ENCODE data around the gene RP2. TPM values are rescaled to one million over a fixed set of nuclear protein-coding genes. Genes with fewer than 3 reads are reported as not detected.
A peak's percentile ranks its signal among the peaks of the same experiment; 100 is the strongest.

The RP2 gene
- polyA plus RNA-seq, 2 of the 4 experiments (the other 2 are of a cell fraction): 14.0 to 14.8 TPM

GRCh38 chrX:46820391-46821100 is 16.3 kb upstream of the RP2 start:
- Histone ChIP-seq H3K9me3 (no peaks in the 10 kb centered on the region), H3K27ac (no peak overlapping the region), H3K4me3 (no peak overlapping the region), H3K4me2 (no peak overlapping the region), H3K4me1 (no peaks in the 10 kb centered on the region)
- CTCF ChIA-PET: interaction anchor here (0.6 to 1.7 kb wide), 2 partner anchors 74 to 273 kb away, joined by 4 read pairs; no protein-coding TSS in a partner anchor
- 75% methylated on average over 4 of the region's 4 CpGs for WGBS (ENCODE audit: missing lambda C conversion rate)
- no peak for DNase-seq (ENCODE audit: low read depth in 1 of 2, low spot score in 1 of 2)
- TF ChIP-seq, protein P1, sequence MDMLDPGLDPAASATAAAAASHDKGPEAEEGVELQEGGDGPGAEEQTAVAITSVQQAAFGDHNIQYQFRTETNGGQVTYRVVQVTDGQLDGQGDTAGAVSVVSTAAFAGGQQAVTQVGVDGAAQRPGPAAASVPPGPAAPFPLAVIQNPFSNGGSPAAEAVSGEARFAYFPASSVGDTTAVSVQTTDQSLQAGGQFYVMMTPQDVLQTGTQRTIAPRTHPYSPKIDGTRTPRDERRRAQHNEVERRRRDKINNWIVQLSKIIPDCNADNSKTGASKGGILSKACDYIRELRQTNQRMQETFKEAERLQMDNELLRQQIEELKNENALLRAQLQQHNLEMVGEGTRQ (IDR thresholded peaks at IDR 0.05): no peak
- TF ChIP-seq RFX5 (IDR thresholded peaks at IDR 0.05) (no peak), PBX3 (IDR thresholded peaks at IDR 0.05) (no peak), TP53 (CRISPR knock-in tag; IDR thresholded peaks at IDR 0.05) (no peak), E2F6 (IDR thresholded peaks at IDR 0.05; ENCODE audit: borderline replicate concordance, low read depth) (no peak), CHD4 (IDR thresholded peaks at IDR 0.05; ENCODE audit: borderline replicate concordance) (no peak), POLR2AphosphoS2 (conservative IDR thresholded peaks at IDR 0.05; ENCODE audit: low read length) (no peak), ESRRA (IDR thresholded peaks at IDR 0.05; ENCODE audit: borderline replicate concordance, low read length) (no peak), CEBPB (IDR thresholded peaks at IDR 0.05) (no peak), ZC3H11A (IDR thresholded peaks at IDR 0.05) (no peak), HDAC2 (IDR thresholded peaks at IDR 0.05) (no peak)
- no peak for ATAC-seq
- peak; percentile 68 for FAIRE-seq
- POLR2A ChIA-PET: no interaction called here

GRCh38 chrX:46823481-46823880 is 13.4 kb upstream of the RP2 start:
- ChIA-PET POLR2A (no interaction called here), CTCF (interaction anchor here (1.3 kb wide), 1 partner anchor 65 kb away, joined by 3 read pairs; the partner anchor contains the start of gene SLC9A7)
- Histone ChIP-seq H3K9me3 (no peaks in the 10 kb centered on the region), H3K4me1 (no peaks in the 10 kb centered on the region), H3K27ac (no peak overlapping the region), H3K4me3 (no peak overlapping the region), H3K4me2 (no peak overlapping the region)
- no peak for ATAC-seq
- 73% methylated on average over 2 of the region's 2 CpGs for WGBS (ENCODE audit: missing lambda C conversion rate)
- DNase-seq (ENCODE audit: low read depth in 1 of 2, low spot score in 1 of 2): no peak
- TF ChIP-seq PHF8 (IDR thresholded peaks at IDR 0.05; ENCODE audit: borderline replicate concordance, low read depth): no peak
- TF ChIP-seq KDM5A (IDR thresholded peaks at IDR 0.05): no peak
- TF ChIP-seq BHLHE40 (IDR thresholded peaks at IDR 0.05; ENCODE audit: low read depth, low read length): no peak
- TF ChIP-seq EHF (CRISPR knock-in tag; IDR thresholded peaks at IDR 0.05): no peak
- TF ChIP-seq, protein P2, sequence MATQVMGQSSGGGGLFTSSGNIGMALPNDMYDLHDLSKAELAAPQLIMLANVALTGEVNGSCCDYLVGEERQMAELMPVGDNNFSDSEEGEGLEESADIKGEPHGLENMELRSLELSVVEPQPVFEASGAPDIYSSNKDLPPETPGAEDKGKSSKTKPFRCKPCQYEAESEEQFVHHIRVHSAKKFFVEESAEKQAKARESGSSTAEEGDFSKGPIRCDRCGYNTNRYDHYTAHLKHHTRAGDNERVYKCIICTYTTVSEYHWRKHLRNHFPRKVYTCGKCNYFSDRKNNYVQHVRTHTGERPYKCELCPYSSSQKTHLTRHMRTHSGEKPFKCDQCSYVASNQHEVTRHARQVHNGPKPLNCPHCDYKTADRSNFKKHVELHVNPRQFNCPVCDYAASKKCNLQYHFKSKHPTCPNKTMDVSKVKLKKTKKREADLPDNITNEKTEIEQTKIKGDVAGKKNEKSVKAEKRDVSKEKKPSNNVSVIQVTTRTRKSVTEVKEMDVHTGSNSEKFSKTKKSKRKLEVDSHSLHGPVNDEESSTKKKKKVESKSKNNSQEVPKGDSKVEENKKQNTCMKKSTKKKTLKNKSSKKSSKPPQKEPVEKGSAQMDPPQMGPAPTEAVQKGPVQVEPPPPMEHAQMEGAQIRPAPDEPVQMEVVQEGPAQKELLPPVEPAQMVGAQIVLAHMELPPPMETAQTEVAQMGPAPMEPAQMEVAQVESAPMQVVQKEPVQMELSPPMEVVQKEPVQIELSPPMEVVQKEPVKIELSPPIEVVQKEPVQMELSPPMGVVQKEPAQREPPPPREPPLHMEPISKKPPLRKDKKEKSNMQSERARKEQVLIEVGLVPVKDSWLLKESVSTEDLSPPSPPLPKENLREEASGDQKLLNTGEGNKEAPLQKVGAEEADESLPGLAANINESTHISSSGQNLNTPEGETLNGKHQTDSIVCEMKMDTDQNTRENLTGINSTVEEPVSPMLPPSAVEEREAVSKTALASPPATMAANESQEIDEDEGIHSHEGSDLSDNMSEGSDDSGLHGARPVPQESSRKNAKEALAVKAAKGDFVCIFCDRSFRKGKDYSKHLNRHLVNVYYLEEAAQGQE (IDR thresholded peaks at IDR 0.05): no peak
- TF ChIP-seq JUN (IDR thresholded peaks at IDR 0.05): no peak
- no peak for TF ChIP-seq FOSL2 (IDR thresholded peaks at IDR 0.05)
- no peak for TF ChIP-seq FOSL2 (CRISPR knock-in tag; IDR thresholded peaks at IDR 0.05)
- TF ChIP-seq ZSCAN20 (CRISPR knock-in tag; IDR thresholded peaks at IDR 0.05): no peak
- TF ChIP-seq RNF2 (IDR thresholded peaks at IDR 0.05; ENCODE audit: borderline replicate concordance, low read depth): no peak
- TF ChIP-seq CBX8 (IDR thresholded peaks at IDR 0.05): no peak
- TF ChIP-seq SREBF2 (IDR thresholded peaks at IDR 0.05): no peak
- no peak for TF ChIP-seq MAZ (IDR thresholded peaks at IDR 0.05; ENCODE audit: borderline replicate concordance, low read depth, low read length)
- TF ChIP-seq, protein P3, sequence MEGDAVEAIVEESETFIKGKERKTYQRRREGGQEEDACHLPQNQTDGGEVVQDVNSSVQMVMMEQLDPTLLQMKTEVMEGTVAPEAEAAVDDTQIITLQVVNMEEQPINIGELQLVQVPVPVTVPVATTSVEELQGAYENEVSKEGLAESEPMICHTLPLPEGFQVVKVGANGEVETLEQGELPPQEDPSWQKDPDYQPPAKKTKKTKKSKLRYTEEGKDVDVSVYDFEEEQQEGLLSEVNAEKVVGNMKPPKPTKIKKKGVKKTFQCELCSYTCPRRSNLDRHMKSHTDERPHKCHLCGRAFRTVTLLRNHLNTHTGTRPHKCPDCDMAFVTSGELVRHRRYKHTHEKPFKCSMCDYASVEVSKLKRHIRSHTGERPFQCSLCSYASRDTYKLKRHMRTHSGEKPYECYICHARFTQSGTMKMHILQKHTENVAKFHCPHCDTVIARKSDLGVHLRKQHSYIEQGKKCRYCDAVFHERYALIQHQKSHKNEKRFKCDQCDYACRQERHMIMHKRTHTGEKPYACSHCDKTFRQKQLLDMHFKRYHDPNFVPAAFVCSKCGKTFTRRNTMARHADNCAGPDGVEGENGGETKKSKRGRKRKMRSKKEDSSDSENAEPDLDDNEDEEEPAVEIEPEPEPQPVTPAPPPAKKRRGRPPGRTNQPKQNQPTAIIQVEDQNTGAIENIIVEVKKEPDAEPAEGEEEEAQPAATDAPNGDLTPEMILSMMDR (IDR thresholded peaks at IDR 0.05): no peak
- TF ChIP-seq FOXS1 (CRISPR knock-in tag; IDR thresholded peaks at IDR 0.05): no peak
- no peak for TF ChIP-seq RFX5 (IDR thresholded peaks at IDR 0.05)
- no peak for TF ChIP-seq HDAC2 (IDR thresholded peaks at IDR 0.05)
- peak; percentile 59 for FAIRE-seq

Measured in A549 (cell line).